ENCODE measurements around the gene FOXL1.

The FOXL1 gene

DNA sequence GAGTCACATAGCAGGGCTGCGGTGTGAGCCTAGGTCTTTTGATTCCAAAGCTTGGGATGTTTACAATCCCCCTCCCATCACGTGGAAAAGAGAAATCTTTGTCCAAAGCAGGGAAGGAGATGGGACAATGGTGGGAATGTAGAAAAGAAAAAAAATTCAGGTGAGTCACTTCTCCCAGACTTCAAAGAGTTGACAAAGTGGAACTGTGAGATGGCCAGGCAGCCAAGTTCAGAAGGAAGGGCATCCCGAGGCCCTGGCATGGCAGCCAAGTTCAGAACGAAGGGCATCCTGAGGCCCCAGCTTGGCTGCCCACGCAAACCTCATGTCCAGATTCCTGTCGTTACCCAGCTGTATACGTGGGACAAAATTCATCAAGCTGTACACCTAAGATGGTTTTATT, 47.5 kb downstream of the FOXL1 start:
- DNase-seq (ENCODE audit: insufficient read length, low spot score) (no peak), FAIRE-seq (no peak)
- no peak for TF ChIP-seq POLR2A (IDR thresholded peaks at IDR 0.05; ENCODE audit: low read depth, low read length)

DNA sequence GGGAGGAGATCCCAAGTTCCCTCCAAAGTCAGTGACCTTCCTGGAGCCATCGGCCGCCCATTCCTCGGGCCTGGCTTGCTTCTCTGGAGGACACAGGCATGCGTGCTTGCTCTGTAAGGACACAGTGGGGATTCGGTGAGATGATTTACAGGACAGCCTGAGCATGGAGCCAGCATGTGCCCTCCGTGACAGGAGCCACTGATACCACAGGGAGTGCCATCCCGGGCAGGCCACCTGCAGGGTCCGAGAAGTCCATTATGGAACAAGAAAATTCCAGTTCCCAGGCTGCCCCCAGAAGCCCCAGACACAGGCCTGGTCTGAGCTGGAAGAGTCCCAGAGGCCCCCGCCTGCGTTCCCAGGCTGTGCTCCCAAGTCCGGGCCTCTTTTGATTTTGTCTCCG, 47.9 kb downstream of the FOXL1 start:
- DNase-seq (ENCODE audit: insufficient read length, low spot score), result no peak
- FAIRE-seq, result no peak
- no peak for TF ChIP-seq POLR2A (IDR thresholded peaks at IDR 0.05; ENCODE audit: low read depth, low read length)

DNA sequence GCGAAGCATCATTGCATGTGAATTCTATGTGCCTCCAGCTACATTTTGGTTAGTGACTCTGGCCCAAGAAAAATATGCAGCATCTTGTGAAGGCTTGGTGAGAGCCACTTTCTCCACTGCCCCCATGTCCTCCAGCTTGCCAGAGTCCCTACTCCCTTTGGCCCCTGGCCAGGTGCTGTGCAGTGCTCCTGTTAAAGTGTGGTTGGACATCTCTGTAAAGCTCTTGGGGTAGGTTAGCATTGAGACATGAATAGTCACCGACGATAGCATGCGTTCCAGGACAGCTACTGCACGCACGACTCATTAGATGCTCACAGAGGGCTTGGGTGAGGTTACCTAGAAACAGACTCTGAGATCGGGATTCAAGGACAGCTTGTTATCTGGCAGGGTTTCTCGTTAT, 48.6 kb downstream of the FOXL1 start:
- TF ChIP-seq POLR2A (IDR thresholded peaks at IDR 0.05; ENCODE audit: low read depth, low read length), result no peak
- no peak for DNase-seq (ENCODE audit: insufficient read length, low spot score)
- no peak for FAIRE-seq

DNA sequence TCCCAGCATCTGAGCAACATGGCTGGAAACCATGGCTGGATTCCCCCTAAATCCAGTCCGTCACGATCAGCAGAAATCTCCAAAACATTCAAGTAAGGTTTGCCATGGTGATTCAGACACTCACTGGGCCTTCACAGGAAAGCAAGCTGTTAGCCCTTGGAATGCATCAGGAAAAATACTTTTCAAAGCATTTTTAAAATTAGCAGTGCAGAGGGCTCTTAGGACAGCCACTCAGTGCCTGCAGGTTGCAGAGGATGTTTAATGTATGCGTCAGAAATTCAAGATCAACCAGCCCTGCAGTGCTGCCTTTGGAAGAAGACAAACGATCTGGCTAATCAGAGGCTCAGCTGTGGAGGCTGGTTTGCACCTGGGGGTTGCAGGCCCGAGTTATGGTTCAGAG, 50.3 kb downstream of the FOXL1 start:
- no peak for TF ChIP-seq POLR2A (IDR thresholded peaks at IDR 0.05; ENCODE audit: low read depth, low read length)
- DNase-seq (ENCODE audit: insufficient read length, low spot score) (no peak), FAIRE-seq (no peak)

DNA sequence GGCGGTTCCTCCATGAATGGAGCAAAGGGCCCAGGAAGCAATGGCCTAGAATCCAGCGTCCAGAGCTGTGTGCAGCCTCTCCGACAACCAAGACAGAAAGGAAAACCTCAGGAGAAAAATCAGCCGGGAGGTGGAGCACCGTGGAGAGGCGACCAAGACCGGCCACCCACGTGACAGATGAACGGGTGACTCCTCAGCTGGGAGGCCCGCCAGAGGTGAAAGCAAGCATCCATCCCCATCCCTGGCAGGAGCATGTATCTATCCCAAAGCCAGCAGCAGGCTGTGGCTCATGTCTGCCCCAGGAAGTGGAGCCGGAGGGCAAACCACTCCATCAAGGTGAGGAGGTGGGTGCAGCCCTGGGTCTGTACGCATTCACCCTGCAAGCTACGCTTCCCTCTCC, 52.1 kb downstream of the FOXL1 start:
- DNase-seq (ENCODE audit: insufficient read length, low spot score), result no peak
- FAIRE-seq, result no peak
- 0 out of 2 replicates have a peak, but pooled peaks have one; percentile 5 for TF ChIP-seq POLR2A (IDR thresholded peaks at IDR 0.05; ENCODE audit: low read depth, low read length)

DNA sequence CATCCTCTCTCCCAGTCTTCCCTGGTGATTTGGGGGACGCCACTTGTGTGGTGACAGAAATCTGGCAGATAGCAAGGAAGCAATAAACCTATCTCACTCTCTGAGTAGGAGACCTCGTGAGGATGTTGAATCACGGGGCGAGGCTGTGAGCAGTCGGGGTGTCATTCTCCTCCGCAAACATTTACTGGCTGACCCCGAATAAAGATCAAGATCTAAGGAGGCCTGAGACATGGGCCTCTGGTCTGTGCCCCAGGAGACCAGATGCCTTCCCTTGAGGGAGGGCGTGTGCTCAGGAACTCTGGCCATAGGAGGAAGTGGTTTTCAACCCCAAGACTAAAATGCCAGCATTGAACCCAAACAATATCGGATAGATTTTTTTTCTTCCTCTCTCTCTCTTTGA, 53.1 kb downstream of the FOXL1 start:
- no peak for FAIRE-seq
- DNase-seq (ENCODE audit: insufficient read length, low spot score), result peak; percentile 81
- no peak for TF ChIP-seq POLR2A (IDR thresholded peaks at IDR 0.05; ENCODE audit: low read depth, low read length)

Measured in H54 (cell line).